ENCODE results near the gene LRRC74B.

DNA sequence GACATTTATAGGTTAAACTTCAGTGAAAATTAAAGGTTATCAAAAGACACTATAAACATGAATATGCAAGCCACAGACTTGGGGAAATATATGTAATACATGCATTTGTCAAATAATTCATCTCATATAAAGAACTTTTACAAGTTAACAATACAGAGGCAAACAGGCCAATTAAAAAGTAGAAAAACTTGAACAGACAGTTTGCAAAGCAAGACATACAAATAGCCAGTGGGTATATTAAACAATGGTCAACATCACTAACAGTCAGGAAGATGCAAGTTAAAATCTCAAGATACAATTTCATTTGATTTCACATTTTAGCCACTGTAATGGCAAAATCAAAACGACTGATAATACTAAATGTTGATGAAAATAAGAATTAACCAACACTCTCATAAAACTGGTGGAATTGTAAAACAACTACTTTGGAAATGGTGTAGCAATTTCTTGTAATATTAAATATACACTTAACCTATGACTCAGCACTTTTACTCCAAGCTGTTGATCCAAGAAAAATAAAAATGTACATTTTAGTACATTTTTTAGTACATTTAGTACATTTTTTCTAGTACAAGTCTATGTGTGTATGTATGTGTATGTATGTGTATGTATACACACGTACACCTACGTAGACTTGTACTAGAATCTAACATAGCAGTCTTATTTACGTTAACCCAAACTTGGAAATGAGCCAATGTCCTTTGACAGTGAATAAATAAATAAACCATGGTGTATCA lies 62.8 kb downstream of the LRRC74B start:
- TF ChIP-seq, protein P1, sequence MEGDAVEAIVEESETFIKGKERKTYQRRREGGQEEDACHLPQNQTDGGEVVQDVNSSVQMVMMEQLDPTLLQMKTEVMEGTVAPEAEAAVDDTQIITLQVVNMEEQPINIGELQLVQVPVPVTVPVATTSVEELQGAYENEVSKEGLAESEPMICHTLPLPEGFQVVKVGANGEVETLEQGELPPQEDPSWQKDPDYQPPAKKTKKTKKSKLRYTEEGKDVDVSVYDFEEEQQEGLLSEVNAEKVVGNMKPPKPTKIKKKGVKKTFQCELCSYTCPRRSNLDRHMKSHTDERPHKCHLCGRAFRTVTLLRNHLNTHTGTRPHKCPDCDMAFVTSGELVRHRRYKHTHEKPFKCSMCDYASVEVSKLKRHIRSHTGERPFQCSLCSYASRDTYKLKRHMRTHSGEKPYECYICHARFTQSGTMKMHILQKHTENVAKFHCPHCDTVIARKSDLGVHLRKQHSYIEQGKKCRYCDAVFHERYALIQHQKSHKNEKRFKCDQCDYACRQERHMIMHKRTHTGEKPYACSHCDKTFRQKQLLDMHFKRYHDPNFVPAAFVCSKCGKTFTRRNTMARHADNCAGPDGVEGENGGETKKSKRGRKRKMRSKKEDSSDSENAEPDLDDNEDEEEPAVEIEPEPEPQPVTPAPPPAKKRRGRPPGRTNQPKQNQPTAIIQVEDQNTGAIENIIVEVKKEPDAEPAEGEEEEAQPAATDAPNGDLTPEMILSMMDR (conservative IDR thresholded peaks at IDR 0.05), result no peak
- TF ChIP-seq ZFX (IDR thresholded peaks at IDR 0.05), result no peak
